Measurements from ENCODE around the gene RAB11A. TPM values are rescaled to one million over a fixed set of nuclear protein-coding genes. Genes with fewer than 3 reads are reported as not detected.

RAB11A gene
- polyA plus RNA-seq, 1 donor from 2014 or later, result 600 TPM

DNA sequence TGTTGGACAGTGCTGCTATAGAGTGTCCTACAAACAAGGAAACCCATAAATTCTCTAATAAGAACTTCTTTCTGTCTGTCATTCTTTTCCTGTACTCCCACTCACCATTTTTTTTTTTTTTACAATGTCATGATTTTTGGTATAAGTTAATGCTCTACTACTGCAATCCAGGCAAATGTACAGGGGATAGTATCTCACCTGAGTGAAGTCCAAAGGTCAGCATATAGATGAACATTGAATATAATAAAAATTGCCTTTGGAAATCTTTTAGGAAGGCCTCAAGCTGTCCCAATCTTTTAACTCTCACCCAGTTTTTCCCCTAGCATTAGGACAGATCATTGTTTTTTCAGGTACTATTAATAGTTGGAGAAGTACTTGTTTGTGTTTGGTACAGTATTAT, 21.3 kb upstream of the RAB11A start:
- Histone ChIP-seq H3K9me3 (ENCODE audit: low read length) (no peaks in the 10 kb centered on the region), H3K27me3 (ENCODE audit: insufficient read depth, low read depth, low read length) (no peaks in the 10 kb centered on the region), H3K9ac (ENCODE audit: low read length) (no peak overlapping the region), H3K27ac (ENCODE audit: low read length) (no peak overlapping the region), H4K20me1 (ENCODE audit: insufficient read depth) (no peaks in the 10 kb centered on the region), H2AFZ (ENCODE audit: low read depth, low read length) (no peak overlapping the region), H3K79me2 (replicated peaks; ENCODE audit: insufficient read depth, low read length) (no peaks in the 10 kb centered on the region), H3K4me3 (ENCODE audit: low read length) (no peak overlapping the region), H3K36me3 (ENCODE audit: insufficient read depth, low read length) (no peaks in the 10 kb centered on the region), H3K9me2 (ENCODE audit: insufficient read depth, low read length) (no peaks in the 10 kb centered on the region), H3F3A (ENCODE audit: insufficient read depth, low read length, poor library complexity, severe bottlenecking) (no peaks in the 10 kb centered on the region), H3K4me2 (ENCODE audit: low read length) (no peak overlapping the region)
- TF ChIP-seq EZH2 (IDR thresholded peaks at IDR 0.05; ENCODE audit: borderline replicate concordance, insufficient read depth, low read length, poor library complexity, severe bottlenecking) (no peak), EP300 (conservative IDR thresholded peaks at IDR 0.05; ENCODE audit: poor library complexity, severe bottlenecking) (no peak), RAD21 (conservative IDR thresholded peaks at IDR 0.05) (no peak), TAF1 (IDR thresholded peaks at IDR 0.05; ENCODE audit: low read depth) (no peak), SMC3 (conservative IDR thresholded peaks at IDR 0.05; ENCODE audit: poor library complexity) (no peak), POLR2AphosphoS5 (IDR thresholded peaks at IDR 0.05) (no peak), MXI1 (conservative IDR thresholded peaks at IDR 0.05; ENCODE audit: poor library complexity, severe bottlenecking) (no peak)
- TF ChIP-seq, protein P1, sequence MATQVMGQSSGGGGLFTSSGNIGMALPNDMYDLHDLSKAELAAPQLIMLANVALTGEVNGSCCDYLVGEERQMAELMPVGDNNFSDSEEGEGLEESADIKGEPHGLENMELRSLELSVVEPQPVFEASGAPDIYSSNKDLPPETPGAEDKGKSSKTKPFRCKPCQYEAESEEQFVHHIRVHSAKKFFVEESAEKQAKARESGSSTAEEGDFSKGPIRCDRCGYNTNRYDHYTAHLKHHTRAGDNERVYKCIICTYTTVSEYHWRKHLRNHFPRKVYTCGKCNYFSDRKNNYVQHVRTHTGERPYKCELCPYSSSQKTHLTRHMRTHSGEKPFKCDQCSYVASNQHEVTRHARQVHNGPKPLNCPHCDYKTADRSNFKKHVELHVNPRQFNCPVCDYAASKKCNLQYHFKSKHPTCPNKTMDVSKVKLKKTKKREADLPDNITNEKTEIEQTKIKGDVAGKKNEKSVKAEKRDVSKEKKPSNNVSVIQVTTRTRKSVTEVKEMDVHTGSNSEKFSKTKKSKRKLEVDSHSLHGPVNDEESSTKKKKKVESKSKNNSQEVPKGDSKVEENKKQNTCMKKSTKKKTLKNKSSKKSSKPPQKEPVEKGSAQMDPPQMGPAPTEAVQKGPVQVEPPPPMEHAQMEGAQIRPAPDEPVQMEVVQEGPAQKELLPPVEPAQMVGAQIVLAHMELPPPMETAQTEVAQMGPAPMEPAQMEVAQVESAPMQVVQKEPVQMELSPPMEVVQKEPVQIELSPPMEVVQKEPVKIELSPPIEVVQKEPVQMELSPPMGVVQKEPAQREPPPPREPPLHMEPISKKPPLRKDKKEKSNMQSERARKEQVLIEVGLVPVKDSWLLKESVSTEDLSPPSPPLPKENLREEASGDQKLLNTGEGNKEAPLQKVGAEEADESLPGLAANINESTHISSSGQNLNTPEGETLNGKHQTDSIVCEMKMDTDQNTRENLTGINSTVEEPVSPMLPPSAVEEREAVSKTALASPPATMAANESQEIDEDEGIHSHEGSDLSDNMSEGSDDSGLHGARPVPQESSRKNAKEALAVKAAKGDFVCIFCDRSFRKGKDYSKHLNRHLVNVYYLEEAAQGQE (IDR thresholded peaks at IDR 0.05; ENCODE audit: borderline replicate concordance), result no peak
- TF ChIP-seq, protein P2, sequence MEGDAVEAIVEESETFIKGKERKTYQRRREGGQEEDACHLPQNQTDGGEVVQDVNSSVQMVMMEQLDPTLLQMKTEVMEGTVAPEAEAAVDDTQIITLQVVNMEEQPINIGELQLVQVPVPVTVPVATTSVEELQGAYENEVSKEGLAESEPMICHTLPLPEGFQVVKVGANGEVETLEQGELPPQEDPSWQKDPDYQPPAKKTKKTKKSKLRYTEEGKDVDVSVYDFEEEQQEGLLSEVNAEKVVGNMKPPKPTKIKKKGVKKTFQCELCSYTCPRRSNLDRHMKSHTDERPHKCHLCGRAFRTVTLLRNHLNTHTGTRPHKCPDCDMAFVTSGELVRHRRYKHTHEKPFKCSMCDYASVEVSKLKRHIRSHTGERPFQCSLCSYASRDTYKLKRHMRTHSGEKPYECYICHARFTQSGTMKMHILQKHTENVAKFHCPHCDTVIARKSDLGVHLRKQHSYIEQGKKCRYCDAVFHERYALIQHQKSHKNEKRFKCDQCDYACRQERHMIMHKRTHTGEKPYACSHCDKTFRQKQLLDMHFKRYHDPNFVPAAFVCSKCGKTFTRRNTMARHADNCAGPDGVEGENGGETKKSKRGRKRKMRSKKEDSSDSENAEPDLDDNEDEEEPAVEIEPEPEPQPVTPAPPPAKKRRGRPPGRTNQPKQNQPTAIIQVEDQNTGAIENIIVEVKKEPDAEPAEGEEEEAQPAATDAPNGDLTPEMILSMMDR (IDR thresholded peaks at IDR 0.05; ENCODE audit: poor library complexity, severe bottlenecking), result no peak

DNA sequence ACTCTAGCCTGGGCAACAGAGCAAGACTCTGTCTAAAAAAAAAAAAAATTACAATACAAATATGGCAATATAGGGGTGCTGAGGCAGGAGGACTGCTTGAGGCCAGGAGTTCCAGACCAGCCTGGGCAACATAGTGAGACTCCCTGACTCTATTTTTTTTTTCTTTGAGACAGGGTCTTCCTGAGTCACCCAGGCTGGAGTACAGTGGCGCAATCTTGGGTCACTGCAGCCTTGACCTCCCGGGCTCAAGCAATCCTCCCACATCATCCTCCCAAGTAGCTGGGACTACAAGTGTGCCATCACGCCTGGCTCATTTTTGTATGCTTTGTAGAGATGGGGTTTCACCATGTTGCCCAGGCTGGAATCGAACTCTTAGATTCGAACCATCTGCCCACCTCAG, 17.3 kb upstream of the RAB11A start:
- Histone ChIP-seq H3K4me3 (ENCODE audit: low read length) (no peak overlapping the region), H2AFZ (ENCODE audit: low read depth, low read length) (no peak overlapping the region), H3K4me2 (ENCODE audit: low read length) (no peak overlapping the region), H3K9ac (ENCODE audit: low read length) (no peak overlapping the region), H3K27ac (ENCODE audit: low read length) (no peak overlapping the region), H3F3A (ENCODE audit: insufficient read depth, low read length, poor library complexity, severe bottlenecking) (no peaks in the 10 kb centered on the region), H4K20me1 (ENCODE audit: insufficient read depth) (no peaks in the 10 kb centered on the region), H3K36me3 (ENCODE audit: insufficient read depth, low read length) (no peaks in the 10 kb centered on the region), H3K27me3 (ENCODE audit: insufficient read depth, low read depth, low read length) (no peaks in the 10 kb centered on the region), H3K9me3 (ENCODE audit: low read length) (no peaks in the 10 kb centered on the region), H3K9me2 (ENCODE audit: insufficient read depth, low read length) (no peaks in the 10 kb centered on the region), H3K79me2 (replicated peaks; ENCODE audit: insufficient read depth, low read length) (no peaks in the 10 kb centered on the region)
- TF ChIP-seq EZH2 (IDR thresholded peaks at IDR 0.05; ENCODE audit: borderline replicate concordance, insufficient read depth, low read length, poor library complexity, severe bottlenecking), result no peak
